Testis (tissue), 3 donors: ENCODE results near the gene CELF4. TPM values are rescaled to one million over a fixed set of nuclear protein-coding genes. Genes with fewer than 3 reads are reported as not detected.

ENCODE experiments used
- DNase-seq: peaks from one replicate; pipeline ENCODE4 v3.0.0-alpha.2; 2019
- H3K27ac ChIP-seq, 2 donors: fragments of 200-600 bp; sonication (generic); one replicate each; pipeline ENCODE4 v1.5.1; 2019
- H3K27me3 ChIP-seq: fragments of 200-600 bp; sonication (generic); one replicate; pipeline ENCODE4 v1.5.1; 2019
- H3K36me3 ChIP-seq: fragments of 200-600 bp; sonication (generic); one replicate; pipeline ENCODE4 v1.5.1; 2017; ENCODE audit warnings: low read depth; ENCODE audit errors: missing control alignments
- H3K4me1 ChIP-seq: fragments of 200-600 bp; sonication (generic); one replicate; pipeline ENCODE4 v1.5.1; 2019
- H3K4me3 ChIP-seq, 2 donors: fragments of 200-600 bp; sonication (generic); one replicate each; pipeline ENCODE4 v1.5.1; 2017 to 2019
- H3K9me3 ChIP-seq: fragments of 200-600 bp; sonication (generic); one replicate; pipeline ENCODE4 v1.5.1; 2017
- CTCF ChIP-seq, 3 experiments: fragments of 450-650 bp in 2 of 3; fragments of 200-600 bp in 1 of 3; sonication (generic) in 1 of 3; IDR thresholded peaks; one replicate each; pipeline ENCODE4 v1.5.1; 2016 to 2019; ENCODE audit warnings: antibody characterized with exemption in 3 of 3, mild to moderate bottlenecking in 2 of 3, moderate library complexity in 1 of 3
- POLR2A ChIP-seq: fragments of 450-650 bp; IDR thresholded peaks from one replicate; pipeline ENCODE4 v1.6.1; 2017; ENCODE audit warnings: antibody characterized with exemption, mild to moderate bottlenecking, moderate library complexity
- WGBS, 2 donors: methylation state at CpG; one replicate each; pipeline ENCODE4 v1.1.5; 2018; 5-methylcytosine and 5-hydroxymethylcytosine counted together
- intact Hi-C: fragments of 100-400 bp; cut with DNase I; formaldehyde crosslinking; loops from one replicate; pipeline ENCODE4 v1.15.1; 2023; ENCODE audit warnings: low total_unique reads
- polyA plus RNA-seq: library from polyadenylated mRNA; stranded (reverse); fragments of 350-450 nt; fragmentation: Illumina TruSeq; extraction: RNeasy Lipid Tissue Mini Kit (QIAGEN cat#74804); gene quantifications from one replicate; pipeline ENCODE4 v1.2.3, GENCODE V29; 2014; ENCODE audit warnings: low read depth, low replicate concordance; ENCODE audit not compliant: insufficient read depth
- total RNA-seq, 2 donors: library from RNA; depleted of rRNA; stranded (reverse); fragments of >200 nt; gene quantifications; one replicate each; pipeline ENCODE4 v1.2.3, GENCODE V29; 2016

CELF4 gene
- total and polyA plus RNA-seq, 3 donors from 2014 or later = 3.9 to 6.3 (median 4.8) TPM

DNA sequence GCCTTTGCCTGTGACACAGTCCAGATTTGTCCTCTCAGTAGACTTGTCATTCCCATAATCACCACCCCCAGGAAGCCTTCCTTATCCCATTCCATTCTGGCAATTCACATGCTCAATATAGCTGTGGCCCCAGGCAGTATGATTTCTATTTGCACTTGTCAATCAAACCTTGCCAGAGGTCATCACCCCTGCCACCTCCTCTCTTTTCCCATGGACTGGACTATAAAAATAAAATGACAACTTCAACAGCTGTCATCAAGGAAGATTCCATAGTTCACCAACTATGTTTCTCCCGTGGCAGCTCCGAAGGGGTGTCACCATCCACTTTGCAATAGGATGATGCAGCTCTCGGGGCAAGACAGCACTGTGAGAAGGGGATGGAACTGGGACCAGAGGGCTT, 255.7 kb downstream of the CELF4 start:
- H3K27ac ChIP-seq = no peak overlapping the region
- H3K4me1 ChIP-seq = no peaks in the 10 kb centered on the region
- no peak for DNase-seq
- no peak for TF ChIP-seq CTCF (IDR thresholded peaks at IDR 0.05)
- TF ChIP-seq POLR2A = no peak
- no peaks in the 10 kb centered on the region for H3K27me3 ChIP-seq
- intact Hi-C loops = no loop called here
- no peaks in the 10 kb centered on the region for H3K36me3 ChIP-seq
- no peaks in the 10 kb centered on the region for H3K9me3 ChIP-seq
- no peak overlapping the region for H3K4me3 ChIP-seq
- WGBS, 2 donors = 83 to 86% methylated on average over 3 of the region's 3 CpGs

DNA sequence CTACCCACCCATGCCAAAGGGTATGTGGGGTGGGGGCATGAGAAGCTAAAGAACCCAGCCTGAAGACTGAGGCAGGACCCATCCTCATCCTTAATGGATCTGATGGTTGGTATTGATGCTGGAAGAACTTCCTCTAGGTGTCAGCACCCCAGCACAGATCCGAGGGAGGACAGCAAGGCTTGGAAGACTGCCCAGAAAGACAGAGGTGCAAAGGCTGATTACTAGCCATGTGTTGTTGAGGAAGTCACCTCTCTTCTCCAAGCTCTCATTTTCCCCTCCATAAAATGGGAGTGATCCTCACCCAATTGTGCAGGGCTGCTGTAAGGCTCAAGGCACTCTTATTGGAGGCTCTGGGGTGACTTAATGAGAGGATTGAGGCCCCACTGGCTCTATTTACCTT, 256.5 kb downstream of the CELF4 start:
- no peaks in the 10 kb centered on the region for H3K4me1 ChIP-seq
- peak; percentile 24 for DNase-seq
- H3K27me3 ChIP-seq = no peaks in the 10 kb centered on the region
- no peaks in the 10 kb centered on the region for H3K36me3 ChIP-seq
- 17 to 50% methylated on average over 1 of the region's 1 CpG for WGBS, 2 donors
- intact Hi-C loops = no loop called here
- TF ChIP-seq POLR2A (no peak), CTCF (IDR thresholded peaks at IDR 0.05) (no peak)
- H3K9me3 ChIP-seq = no peaks in the 10 kb centered on the region
- no peak overlapping the region for H3K27ac ChIP-seq
- H3K4me3 ChIP-seq = no peak overlapping the region

DNA sequence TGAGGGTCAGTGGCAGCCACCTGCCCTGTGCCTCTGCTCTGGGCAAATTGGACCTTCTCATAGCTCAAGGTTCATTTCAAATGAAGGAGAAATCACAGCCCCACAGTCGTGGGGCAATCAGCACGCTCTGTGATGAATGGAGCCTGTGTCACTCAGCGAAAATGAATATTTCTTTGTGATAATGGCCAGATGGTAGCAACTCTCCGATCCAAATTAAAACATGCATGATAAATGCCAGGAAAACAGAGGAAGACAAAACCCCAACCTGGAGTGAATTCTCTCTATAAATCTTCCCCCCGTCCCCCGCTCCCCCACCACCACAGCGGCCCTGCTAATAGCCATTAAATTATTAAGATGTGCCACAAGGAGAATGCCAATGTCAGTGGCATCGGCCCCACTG, 258.4 kb downstream of the CELF4 start:
- no peak for DNase-seq
- intact Hi-C loops = no loop called here
- H3K36me3 ChIP-seq = no peaks in the 10 kb centered on the region
- no peaks in the 10 kb centered on the region for H3K4me1 ChIP-seq
- no peak overlapping the region for H3K4me3 ChIP-seq
- H3K27ac ChIP-seq = no peak overlapping the region
- no peak for TF ChIP-seq POLR2A
- TF ChIP-seq CTCF (IDR thresholded peaks at IDR 0.05) = no peak
- H3K27me3 ChIP-seq = no peaks in the 10 kb centered on the region
- H3K9me3 ChIP-seq = no peaks in the 10 kb centered on the region
- 77 to 80% methylated on average over 7 to 8 of the region's 8 CpGs for WGBS, 2 donors

GRCh38 chr18:37306432-37306831, 259.2 kb downstream of the CELF4 start:
- Histone ChIP-seq H3K27me3 (no peaks in the 10 kb centered on the region), H3K36me3 (no peaks in the 10 kb centered on the region), H3K4me1 (no peaks in the 10 kb centered on the region), H3K27ac (no peak overlapping the region), H3K4me3 (no peak overlapping the region), H3K9me3 (no peaks in the 10 kb centered on the region)
- intact Hi-C loops = no loop called here
- 83 to 92% methylated on average over 2 to 8 of the region's 8 CpGs for WGBS, 2 donors
- DNase-seq = no peak
- TF ChIP-seq POLR2A (no peak), CTCF (IDR thresholded peaks at IDR 0.05) (no peak)

DNA sequence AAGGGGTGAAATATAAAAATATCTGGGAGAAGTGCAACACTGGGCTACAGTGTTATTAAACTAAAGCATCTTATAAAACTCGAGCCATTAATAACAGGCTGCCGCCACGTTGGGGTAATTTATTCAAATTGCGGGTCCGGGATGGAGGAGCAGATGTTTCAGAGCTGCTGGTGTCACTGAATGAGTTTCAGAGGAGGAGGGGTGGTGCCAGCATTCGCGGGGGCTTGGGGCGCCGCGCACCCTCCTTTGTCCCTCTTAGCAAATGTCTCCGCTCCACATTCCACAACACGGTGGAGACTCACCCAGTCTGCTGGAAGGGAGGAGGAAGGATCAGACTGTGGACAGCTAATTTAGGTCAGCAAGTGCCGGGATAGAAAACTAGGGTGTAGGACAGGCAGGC, 260.5 kb downstream of the CELF4 start:
- Histone ChIP-seq H3K27ac (no peak overlapping the region), H3K36me3 (no peaks in the 10 kb centered on the region), H3K27me3 (no peaks in the 10 kb centered on the region), H3K4me3 (no peak overlapping the region), H3K4me1 (no peaks in the 10 kb centered on the region), H3K9me3 (no peaks in the 10 kb centered on the region)
- no peak for DNase-seq
- intact Hi-C loops = no loop called here
- 83 to 85% methylated on average over 13 of the region's 13 CpGs for WGBS, 2 donors
- no peak for TF ChIP-seq POLR2A
- no peak for TF ChIP-seq CTCF (IDR thresholded peaks at IDR 0.05)
